NCI-H510A (cell line): ENCODE measurements around the gene ZIK1.

Experiments
- DNase-seq: peaks from one replicate; lab custom pipeline; 2025; lab: John Stamatoyannopoulos, UW

The ZIK1 gene

GRCh38 chr19:57583521-57584416 lies at the start of gene ZIK1:
TSS of gene ZIK1 (plus strand) at chr19:57584145. CDS start at chr19:57584357, 212 bp downstream.
- peak; percentile 92 for DNase-seq

- DNase-seq: no peak
Observed at GRCh38 chr19:57537953-57538547, 45.9 kb upstream of the ZIK1 start.

GRCh38 chr19:57546513-57546912 lies 37.4 kb upstream of the ZIK1 start:
- DNase-seq: no peak

- no peak for DNase-seq
Observed at GRCh38 chr19:57552432-57552831, 31.5 kb upstream of the ZIK1 start.

- no peak for DNase-seq
Observed at GRCh38 chr19:57557659-57558058, 26.3 kb upstream of the ZIK1 start.

- DNase-seq: no peak
Observed at GRCh38 chr19:57558525-57558924, 25.4 kb upstream of the ZIK1 start.

GRCh38 chr19:57559008-57559403 lies 24.9 kb upstream of the ZIK1 start:
- DNase-seq: no peak

GRCh38 chr19:57559404-57560025 lies 24.4 kb upstream of the ZIK1 start, which contains the start of gene ZNF550:
TSS of gene ZNF550 (minus strand) at chr19:57559863. CDS start at chr19:57559682, 181 bp downstream.
- peak; percentile 71 for DNase-seq

GRCh38 chr19:57560049-57560491 lies 23.9 kb upstream of the ZIK1 start:
- no peak for DNase-seq

- no peak for DNase-seq
Observed at GRCh38 chr19:57563547-57563946, 20.4 kb upstream of the ZIK1 start.

GRCh38 chr19:57566396-57567265 lies 17.3 kb upstream of the ZIK1 start:
- DNase-seq: no peak

GRCh38 chr19:57570707-57571106 lies 13.2 kb upstream of the ZIK1 start:
- no peak for DNase-seq

- no peak for DNase-seq
Observed at GRCh38 chr19:57572415-57572947, 11.5 kb upstream of the ZIK1 start.

- DNase-seq: no peak
Observed at GRCh38 chr19:57576661-57577060, 7.3 kb upstream of the ZIK1 start.

GRCh38 chr19:57578487-57579205 lies 5.3 kb upstream of the ZIK1 start, which contains the start of gene ZNF416:
TSS of gene ZNF416 (minus strand) at chr19:57578911. CDS start at chr19:57578704, 207 bp downstream.
- peak; percentile 89 for DNase-seq

- no peak for DNase-seq
Observed at GRCh38 chr19:57583104-57583520, 833 bp upstream of the ZIK1 start.

- DNase-seq: no peak
Observed at GRCh38 chr19:57587529-57587928, 3.6 kb downstream of the ZIK1 start.

- no peak for DNase-seq
Observed at GRCh38 chr19:57599377-57599760, 15.4 kb downstream of the ZIK1 start.

GRCh38 chr19:57599761-57600383 lies 15.9 kb downstream of the ZIK1 start, which contains the start of gene ZNF530:
TSS of gene ZNF530 (plus strand) at chr19:57599885. CDS start at chr19:57604346, 4,461 bp downstream.
- DNase-seq: peak; percentile 86

- no peak for DNase-seq
Observed at GRCh38 chr19:57606931-57607330, 23.0 kb downstream of the ZIK1 start.
